ENCODE data around the gene DEFB108B.
"Not testable (repeated sequence)": the region's sequence is repeated elsewhere in the genome, so short reads cannot be mapped to it uniquely, and the experiment has no call there.

The DEFB108B gene

GRCh38 chr11:71813481-71814355 lies 19.3 kb upstream of the DEFB108B start:
- FAIRE-seq (peak; percentile 6), DNase-seq (ENCODE audit: insufficient read length, low spot score) (peak; percentile 27)
- TF ChIP-seq POLR2A (IDR thresholded peaks at IDR 0.05; ENCODE audit: low read depth, low read length) = peak; percentile 35; the same call in 1 of the 2 replicates

DNA sequence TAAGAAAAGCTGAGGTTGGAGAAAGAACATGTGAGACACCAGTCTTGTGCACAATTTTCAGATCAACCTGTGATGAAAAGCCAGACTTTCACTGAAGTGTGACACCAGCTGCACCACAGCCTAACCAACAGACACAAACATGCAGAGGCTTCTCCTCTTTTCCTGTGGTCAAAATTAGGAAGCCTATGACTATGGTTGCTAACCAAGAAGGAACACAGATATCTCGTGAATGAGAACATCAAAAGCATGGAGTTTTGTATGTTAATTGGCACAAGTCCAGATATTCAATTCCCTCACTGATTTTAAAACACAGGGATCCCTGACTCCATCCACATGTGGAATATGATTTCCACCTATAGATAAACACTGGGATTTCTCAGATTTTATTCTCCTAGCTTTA lies 11.5 kb upstream of the DEFB108B start:
- DNase-seq (ENCODE audit: insufficient read length, low spot score); FAIRE-seq: not testable (repeated sequence)

DNA sequence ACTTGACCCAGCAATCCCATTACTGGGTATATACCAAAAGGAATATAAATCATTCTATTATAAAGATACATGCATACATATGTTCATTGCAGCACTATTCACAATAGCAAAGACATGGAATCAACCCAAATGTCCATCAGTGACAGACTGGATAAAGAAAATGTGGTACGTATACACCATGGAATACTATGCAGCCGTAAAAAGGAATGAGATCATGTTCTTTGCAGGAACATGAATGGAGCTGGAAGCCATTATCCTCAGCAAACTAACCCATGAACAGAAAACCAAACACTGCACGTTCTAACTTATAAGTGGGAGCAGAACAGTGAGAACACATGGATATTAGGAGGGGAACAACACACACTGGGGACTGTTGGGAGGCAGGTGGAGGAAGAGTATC lies 3.8 kb upstream of the DEFB108B start:
- not testable (repeated sequence) for FAIRE-seq; DNase-seq (ENCODE audit: insufficient read length, low spot score)

GRCh38 chr11:71829686-71830085 lies 3.3 kb upstream of the DEFB108B start:
- not testable (repeated sequence) for FAIRE-seq

GRCh38 chr11:71842720-71843119 lies 9.7 kb downstream of the DEFB108B start:
- not testable (repeated sequence) for DNase-seq (ENCODE audit: insufficient read length, low spot score); FAIRE-seq

More at GRCh38 chr11:71829686-71830085, 3.3 kb upstream of the DEFB108B start:
- not testable (repeated sequence) for DNase-seq (ENCODE audit: insufficient read length, low spot score)

- FAIRE-seq; DNase-seq (ENCODE audit: insufficient read length, low spot score): not testable (repeated sequence)
These were observed 10.4 kb downstream of the DEFB108B start for GRCh38 chr11:71843355-71843754.

- FAIRE-seq (no peak), DNase-seq (ENCODE audit: insufficient read length, low spot score) (no peak)
- no peak for TF ChIP-seq POLR2A (IDR thresholded peaks at IDR 0.05; ENCODE audit: low read depth, low read length)
These were observed 10.9 kb downstream of the DEFB108B start for GRCh38 chr11:71843858-71844257.

DNA sequence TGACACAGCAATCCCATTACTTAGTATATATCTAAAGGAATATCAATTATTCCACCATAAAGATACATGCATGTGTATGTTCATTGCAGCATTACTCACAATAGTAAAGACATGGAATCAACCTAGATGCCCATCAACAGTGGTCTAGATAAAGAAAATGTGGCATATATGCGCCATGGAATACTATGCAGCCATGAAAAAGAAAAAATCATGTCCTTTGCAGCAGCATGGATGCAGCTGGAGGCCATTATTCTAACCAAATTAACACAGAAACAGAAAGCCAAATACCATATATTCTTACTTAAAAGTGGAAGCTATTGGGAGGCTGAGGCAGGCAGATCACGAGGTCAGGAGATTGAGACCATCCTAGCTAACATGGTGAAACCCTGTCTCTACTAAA lies 20.9 kb downstream of the DEFB108B start:
- not testable (repeated sequence) for FAIRE-seq; DNase-seq (ENCODE audit: insufficient read length, low spot score)

DNA sequence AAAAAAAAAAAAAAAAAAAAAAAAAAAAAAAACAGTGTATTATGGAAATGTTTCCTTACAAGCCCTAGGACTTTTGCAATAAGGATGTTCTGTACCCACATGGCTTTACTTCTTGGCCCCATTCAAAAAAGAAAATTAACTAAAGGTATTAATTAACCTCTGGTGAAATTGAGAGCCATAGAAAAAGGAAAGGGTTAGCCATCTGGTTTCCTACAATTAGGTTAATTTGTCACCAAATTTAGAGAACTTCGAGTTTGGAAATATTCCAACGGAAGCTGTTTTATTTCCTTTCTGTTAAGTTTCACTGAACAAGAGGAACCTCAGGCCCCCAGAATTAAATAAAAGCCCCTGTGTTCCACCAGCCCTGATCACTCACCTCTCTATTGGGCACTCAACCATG lies 22.9 kb downstream of the DEFB108B start:
- not testable (repeated sequence) for DNase-seq (ENCODE audit: insufficient read length, low spot score); FAIRE-seq

DNA sequence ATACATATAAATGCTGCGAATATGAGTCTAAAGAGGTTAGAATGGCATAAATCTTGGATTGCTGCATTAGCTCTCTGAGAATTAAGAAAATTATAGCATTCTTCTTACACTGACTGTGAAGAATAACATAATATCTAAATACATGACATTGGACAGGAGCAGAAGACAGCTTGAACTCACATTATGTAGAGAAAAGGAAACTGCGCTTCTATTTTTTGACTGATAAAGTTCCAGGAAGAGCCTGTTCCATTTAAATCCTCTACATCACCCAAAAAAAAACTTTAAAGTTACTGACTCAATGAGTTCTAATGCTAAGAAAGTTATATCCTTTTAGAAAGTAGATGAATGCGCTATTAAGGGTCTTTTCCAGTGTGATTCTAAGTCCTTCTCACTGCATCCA lies 27.8 kb downstream of the DEFB108B start:
- not testable (repeated sequence) for DNase-seq (ENCODE audit: insufficient read length, low spot score); FAIRE-seq

DNA sequence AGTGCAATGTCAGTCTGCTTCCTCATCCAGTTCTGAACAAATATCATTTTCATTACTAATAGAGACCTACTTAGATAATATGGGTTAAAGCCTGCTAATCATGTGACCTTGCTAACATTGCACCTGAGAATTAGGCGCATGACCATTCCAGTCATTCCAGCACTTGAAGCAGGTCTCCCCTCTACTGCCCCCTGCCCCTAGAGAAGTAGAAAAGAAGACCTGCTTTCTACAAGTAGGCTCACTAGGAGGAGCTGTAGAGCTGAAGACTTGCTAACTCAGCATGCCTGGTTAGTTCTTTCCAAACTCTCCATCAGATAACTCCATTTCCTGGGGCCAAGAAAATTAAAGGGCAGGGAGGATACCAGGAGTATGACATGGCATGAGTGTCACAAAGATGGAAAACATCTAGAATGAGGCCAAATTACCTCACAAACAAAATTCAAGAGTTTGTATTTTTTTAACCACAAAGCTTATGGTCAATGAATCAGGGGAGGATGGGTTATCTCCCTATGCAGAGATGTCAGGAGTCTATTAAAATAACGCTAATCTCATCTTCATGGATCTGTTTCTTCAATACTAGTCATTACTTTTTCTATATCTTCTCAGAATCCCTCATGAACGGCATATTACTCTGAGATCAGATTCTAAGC lies 31.1 kb downstream of the DEFB108B start:
- peak; percentile 87 for FAIRE-seq
- not testable (repeated sequence) for DNase-seq (ENCODE audit: insufficient read length, low spot score)

- not testable (repeated sequence) for DNase-seq (ENCODE audit: insufficient read length, low spot score); FAIRE-seq
These were observed 34.2 kb downstream of the DEFB108B start for GRCh38 chr11:71867209-71867608.

GRCh38 chr11:71869931-71870330 lies 36.9 kb downstream of the DEFB108B start:
- FAIRE-seq; DNase-seq (ENCODE audit: insufficient read length, low spot score): not testable (repeated sequence)

DNA sequence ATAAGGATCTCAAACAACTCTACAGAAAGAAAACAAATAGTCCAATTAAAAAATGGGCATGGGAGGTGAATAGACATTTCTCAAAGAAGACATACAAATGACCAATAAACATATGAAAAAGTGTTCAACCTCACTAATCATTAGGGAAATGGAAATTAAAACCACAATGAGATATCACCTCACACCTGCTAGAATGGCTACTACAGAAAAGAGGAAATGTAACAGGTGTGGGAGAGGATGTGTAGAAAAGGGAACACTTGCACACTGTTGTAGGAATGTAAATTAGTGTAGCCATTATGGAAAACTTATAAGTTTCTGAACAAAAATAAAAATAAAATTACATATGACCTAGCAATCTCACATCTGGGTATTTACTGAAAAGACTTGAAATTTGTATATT lies 37.7 kb downstream of the DEFB108B start:
- DNase-seq (ENCODE audit: insufficient read length, low spot score); FAIRE-seq: not testable (repeated sequence)

DNA sequence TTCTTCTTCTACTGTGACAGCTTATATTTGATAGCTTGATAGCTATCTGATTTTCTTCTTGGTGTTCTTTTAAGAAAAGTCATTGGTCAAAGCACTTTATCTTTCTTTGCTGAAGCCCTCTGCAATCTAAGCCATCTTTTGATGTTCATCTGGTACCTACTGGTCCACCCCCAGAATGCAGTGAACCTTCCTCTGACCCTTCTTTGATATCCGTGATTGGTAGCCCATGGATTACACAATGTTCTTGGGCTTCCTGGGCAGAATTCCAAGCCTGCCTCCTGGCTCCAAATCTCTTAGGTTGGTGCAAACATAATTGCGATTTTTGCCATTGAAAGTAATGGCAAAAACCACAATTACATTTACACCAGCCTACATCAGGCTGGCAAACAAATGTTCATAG lies 43.3 kb downstream of the DEFB108B start:
- not testable (repeated sequence) for DNase-seq (ENCODE audit: insufficient read length, low spot score); FAIRE-seq

DNA sequence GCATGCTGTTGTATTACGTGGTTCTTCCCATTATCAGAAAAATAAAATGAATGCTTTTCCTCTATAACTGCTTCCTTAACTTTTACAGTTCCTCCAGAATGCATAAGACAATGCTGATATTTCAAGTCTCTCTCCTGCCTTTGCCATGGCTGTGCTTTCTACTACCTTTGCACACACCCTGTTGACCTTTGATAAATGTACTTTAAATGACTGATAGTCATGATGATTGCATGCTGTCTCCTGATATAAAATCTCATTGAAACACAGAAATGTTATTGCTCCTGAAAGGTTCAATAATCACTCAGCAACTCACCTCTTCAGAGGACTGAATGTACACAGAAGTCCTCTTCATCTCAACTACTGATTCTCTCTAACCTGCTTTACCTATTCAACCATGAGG lies 45.1 kb downstream of the DEFB108B start, which contains the start of gene DEFB131B:
DEFB131B (plus strand) TSS at position 395 of the 400 bp plus-strand sequence; CDS start at position 395, 0 bp downstream.
- not testable (repeated sequence) for DNase-seq (ENCODE audit: insufficient read length, low spot score); FAIRE-seq

DNA sequence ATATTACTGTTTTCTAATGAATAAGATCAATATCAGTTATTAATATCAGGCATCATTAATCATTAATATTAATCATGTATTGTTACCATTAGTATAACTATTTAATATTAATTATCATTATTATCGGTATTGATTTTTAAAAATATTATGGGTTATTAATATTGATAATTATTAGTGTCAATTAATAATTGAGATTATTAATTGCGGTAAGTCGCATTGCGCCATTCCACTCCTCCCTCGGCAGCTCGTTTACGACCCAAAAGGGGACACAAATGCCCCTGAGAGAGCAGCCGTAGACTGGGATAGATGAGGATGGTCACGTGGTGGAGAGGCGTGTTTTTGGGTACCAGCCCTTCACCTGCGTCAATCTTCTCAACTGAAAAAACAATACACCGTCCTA lies 52.8 kb downstream of the DEFB108B start:
- DNase-seq (ENCODE audit: insufficient read length, low spot score); FAIRE-seq: not testable (repeated sequence)

All from H54 (cell line).